ENCODE measurements around the gene CDH13. TPM values are rescaled to one million over a fixed set of nuclear protein-coding genes. Genes with fewer than 3 reads are reported as not detected.

The CDH13 gene
- total RNA-seq, 1 donor = under 0.01 TPM

GRCh38 chr16:83083361-83083760 lies 456.6 kb downstream of the CDH13 start:
- DNase-seq (ENCODE audit: low read depth in 2 of 3, low spot score in 2 of 3) = no peak

DNA sequence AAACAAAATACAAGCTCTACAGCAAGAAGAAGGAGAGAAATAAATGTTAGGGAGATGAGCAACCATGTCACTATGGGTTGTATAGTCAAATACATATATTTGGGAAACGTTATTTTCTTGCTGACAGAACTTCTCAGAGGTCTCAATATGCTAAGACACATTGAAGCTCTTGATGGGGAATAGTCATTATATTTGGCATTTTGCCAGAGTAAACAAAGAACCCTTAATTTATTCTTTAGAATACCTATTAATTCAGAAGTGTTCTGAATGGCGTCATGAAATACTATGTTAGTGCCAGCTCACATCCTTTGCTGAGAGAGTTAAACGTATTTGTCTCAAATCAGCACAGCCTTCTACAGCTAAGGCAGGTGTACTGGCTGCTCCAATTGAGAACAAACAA lies 458.9 kb downstream of the CDH13 start:
- no peak for DNase-seq (ENCODE audit: low read depth in 2 of 3, low spot score in 2 of 3)

DNA sequence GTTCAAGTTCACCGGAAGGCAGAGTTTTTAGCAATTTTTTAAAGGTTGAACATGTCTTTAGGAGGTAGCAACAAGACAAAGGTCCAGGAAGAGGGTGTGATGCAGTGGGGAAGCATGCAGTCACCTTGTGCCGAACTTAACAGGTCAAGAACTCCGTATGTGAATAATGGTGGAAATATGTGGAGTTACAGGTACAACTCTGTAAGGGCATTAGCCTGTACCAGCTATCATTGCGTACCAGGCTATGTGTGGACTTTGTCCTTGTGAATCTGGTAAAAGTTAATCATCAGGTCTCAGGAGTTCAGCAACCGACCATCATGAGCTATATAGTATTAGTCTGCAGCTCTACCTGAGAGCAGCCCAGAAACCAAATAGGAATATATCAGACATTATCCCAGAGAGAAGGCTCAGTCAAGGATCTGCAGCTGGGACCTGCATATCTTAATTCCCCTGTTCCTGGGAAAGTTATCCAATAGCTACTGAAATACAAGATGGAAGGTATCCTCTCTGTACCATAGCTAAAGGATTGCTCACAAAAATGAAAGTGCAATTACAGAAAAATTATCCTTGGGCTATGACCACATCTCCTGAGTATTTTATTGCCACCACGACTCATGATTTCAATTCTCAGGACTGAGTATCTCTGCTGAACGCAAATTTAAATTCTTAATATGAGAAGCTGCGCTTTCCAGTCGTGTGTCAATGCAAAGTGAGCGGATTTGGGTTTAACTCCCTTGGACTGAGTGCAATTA lies 469.3 kb downstream of the CDH13 start:
- no peak for DNase-seq (ENCODE audit: low read depth in 2 of 3, low spot score in 2 of 3)

DNA sequence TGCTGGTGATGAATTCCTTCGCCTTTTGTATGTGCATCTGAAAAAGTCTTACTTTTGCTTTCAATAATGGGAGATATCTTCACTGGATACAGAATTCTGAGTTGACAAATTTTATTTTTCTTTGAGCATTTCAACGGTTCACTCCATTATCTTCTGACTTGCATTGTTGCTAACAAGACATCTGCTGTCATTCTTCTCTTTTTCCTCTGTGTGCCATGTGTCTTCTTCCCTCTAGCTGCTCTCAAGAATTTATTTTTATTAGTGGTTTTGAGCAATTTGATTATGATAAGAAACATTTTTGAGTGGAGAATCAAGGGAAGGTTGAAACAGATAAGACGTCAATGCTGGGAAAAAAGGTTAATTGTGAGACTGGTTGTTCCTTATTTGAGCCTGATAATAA lies 471.8 kb downstream of the CDH13 start:
- DNase-seq (ENCODE audit: low read depth in 2 of 3, low spot score in 2 of 3) = no peak

DNA sequence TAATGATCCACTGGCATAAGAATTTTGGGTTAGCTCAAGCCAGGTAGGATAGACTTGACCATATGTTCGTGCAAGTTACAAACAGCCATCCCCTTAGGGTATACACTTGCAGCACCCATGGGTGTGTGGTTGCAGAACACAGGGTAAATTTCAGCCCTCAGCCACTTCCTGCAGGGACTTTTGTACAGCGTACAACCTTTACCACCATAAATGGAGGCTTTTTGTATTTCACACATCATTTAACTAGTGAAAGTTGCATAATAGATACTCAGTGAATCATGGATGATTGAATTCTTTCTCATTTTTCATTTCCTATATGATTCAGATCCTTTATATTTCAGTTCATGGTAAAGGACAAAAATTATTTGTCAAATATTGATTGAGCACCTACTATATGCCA lies 473.9 kb downstream of the CDH13 start:
- DNase-seq (ENCODE audit: low read depth in 2 of 3, low spot score in 2 of 3) = no peak

DNA sequence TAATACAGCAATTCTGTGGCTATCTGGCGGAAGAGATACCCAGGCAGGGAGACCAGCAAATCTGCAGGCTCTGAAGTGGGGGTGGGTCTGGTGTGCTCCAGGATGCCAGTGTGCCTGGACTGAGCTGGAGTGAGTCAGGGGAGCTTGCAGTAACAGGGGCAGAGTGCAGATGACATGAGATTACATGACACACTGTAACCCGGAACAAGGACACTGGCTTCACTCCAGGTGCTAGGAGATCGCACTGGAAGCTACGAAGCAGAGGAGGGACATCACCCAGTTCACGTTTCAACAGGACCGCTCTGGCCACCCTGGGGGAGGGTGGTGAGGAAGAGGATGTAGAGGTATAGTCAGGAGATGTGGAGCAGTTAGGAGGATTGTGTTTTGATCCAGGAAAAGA lies 475.6 kb downstream of the CDH13 start:
- no peak for DNase-seq (ENCODE audit: low read depth in 2 of 3, low spot score in 2 of 3)

- no peak for DNase-seq (ENCODE audit: low read depth in 2 of 3, low spot score in 2 of 3)
Measured at GRCh38 chr16:83105279-83106077, 478.7 kb downstream of the CDH13 start.

GRCh38 chr16:83109490-83110125 lies 482.8 kb downstream of the CDH13 start:
- no peak for DNase-seq (ENCODE audit: low read depth in 2 of 3, low spot score in 2 of 3)

GRCh38 chr16:83110269-83110668 lies 483.5 kb downstream of the CDH13 start:
- no peak for DNase-seq (ENCODE audit: low read depth in 2 of 3, low spot score in 2 of 3)

GRCh38 chr16:83113317-83113716 lies 486.5 kb downstream of the CDH13 start:
- peak in 2 of 3 donors; percentile 43 to 55 for DNase-seq (ENCODE audit: low read depth in 2 of 3, low spot score in 2 of 3)

GRCh38 chr16:83113811-83114210 lies 487.0 kb downstream of the CDH13 start:
- DNase-seq (ENCODE audit: low read depth in 2 of 3, low spot score in 2 of 3) = no peak

- no peak for DNase-seq (ENCODE audit: low read depth in 2 of 3, low spot score in 2 of 3)
Measured at GRCh38 chr16:83115491-83116232, 488.9 kb downstream of the CDH13 start.

GRCh38 chr16:83116274-83116892 lies 489.6 kb downstream of the CDH13 start:
- no peak for DNase-seq (ENCODE audit: low read depth in 2 of 3, low spot score in 2 of 3)

- DNase-seq (ENCODE audit: low read depth in 2 of 3, low spot score in 2 of 3) = no peak
Measured at GRCh38 chr16:83117810-83118209, 491.0 kb downstream of the CDH13 start.

- no peak for DNase-seq (ENCODE audit: low read depth in 2 of 3, low spot score in 2 of 3)
Measured at GRCh38 chr16:83118365-83118764, 491.6 kb downstream of the CDH13 start.

- DNase-seq (ENCODE audit: low read depth in 2 of 3, low spot score in 2 of 3) = no peak
Measured at GRCh38 chr16:83125999-83126568, 499.3 kb downstream of the CDH13 start.

- no peak for DNase-seq (ENCODE audit: low read depth in 2 of 3, low spot score in 2 of 3)
Measured at GRCh38 chr16:83128041-83128440, 501.3 kb downstream of the CDH13 start.

DNA sequence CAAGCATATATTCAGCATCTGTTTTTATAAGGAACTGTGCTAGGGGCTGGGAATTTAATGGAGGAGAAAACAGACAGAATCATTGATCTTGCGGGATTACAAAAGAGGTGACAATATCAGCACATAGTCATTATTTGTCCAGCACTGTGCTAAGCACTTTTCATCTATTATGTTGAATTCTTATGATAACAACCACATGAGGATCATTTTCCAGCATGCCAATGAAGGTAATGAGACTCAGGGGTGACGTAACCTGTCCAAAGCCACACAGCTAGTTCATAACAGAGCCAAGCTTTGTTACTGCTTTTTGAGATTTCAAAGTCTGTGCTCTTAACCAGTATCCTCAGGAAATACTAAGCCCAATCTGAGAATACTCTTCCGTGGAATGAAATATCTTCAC lies 503.3 kb downstream of the CDH13 start:
- DNase-seq (ENCODE audit: low read depth in 2 of 3, low spot score in 2 of 3) = no peak

- no peak for DNase-seq (ENCODE audit: low read depth in 2 of 3, low spot score in 2 of 3)
Measured at GRCh38 chr16:83134638-83135037, 507.9 kb downstream of the CDH13 start.

GRCh38 chr16:83136419-83136818 lies 509.6 kb downstream of the CDH13 start:
- DNase-seq (ENCODE audit: low read depth in 2 of 3, low spot score in 2 of 3) = no peak

Data from hematopoietic multipotent progenitor cell (in vitro differentiated cells).